ENCODE measurements around the gene TGFBR3.

Gene TGFBR3

DNA sequence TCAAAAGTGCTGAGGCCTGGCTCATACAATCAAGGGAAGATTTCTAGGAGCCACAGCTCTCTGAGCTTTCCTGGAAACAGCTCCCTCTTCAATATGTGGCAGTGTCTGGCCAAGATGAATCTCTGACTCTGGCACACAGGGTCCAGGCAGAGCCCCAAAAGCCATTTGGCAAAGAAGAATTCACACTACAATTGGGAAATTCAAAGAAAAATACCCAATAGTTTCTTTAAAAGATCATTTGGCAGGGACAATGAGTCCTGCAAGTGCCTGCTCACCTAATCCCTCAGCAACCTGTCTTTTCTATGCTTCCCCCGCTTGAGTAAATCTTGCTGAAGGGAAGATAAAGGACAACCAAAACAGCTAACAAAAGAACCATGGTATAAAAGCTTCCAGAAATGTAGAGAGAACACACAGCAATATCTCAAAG lies 124.6 kb downstream of the TGFBR3 start:
- Histone ChIP-seq H3K27me3 (ENCODE audit: low read length) (no peaks in the 10 kb centered on the region), H3K9me3 (ENCODE audit: insufficient read depth, low read length) (no peaks in the 10 kb centered on the region), H4K20me1 (ENCODE audit: low read depth, low read length) (no peaks in the 10 kb centered on the region), H3K27ac (ENCODE audit: low read depth, low read length) (no peak overlapping the region), H3K36me3 (ENCODE audit: low read length) (no peaks in the 10 kb centered on the region), H3K9me2 (replicated peaks; ENCODE audit: insufficient read depth, low read length) (no peaks in the 10 kb centered on the region), H2AFZ (ENCODE audit: low read depth, low read length, severe bottlenecking) (no peak overlapping the region), H3K4me3 (ENCODE audit: insufficient read depth, low read length, poor library complexity, severe bottlenecking) (no peak overlapping the region), H3K9ac (ENCODE audit: low read length) (no peak overlapping the region), H3K79me2 (ENCODE audit: insufficient read depth, low read length) (no peaks in the 10 kb centered on the region), H3F3A (ENCODE audit: insufficient read depth) (no peaks in the 10 kb centered on the region), H3K4me2 (ENCODE audit: low read depth, low read length, poor library complexity, severe bottlenecking) (no peak overlapping the region)
- TF ChIP-seq EZH2phosphoT487 (conservative IDR thresholded peaks at IDR 0.05; ENCODE audit: low read length): no peak
- TF ChIP-seq, protein P1, sequence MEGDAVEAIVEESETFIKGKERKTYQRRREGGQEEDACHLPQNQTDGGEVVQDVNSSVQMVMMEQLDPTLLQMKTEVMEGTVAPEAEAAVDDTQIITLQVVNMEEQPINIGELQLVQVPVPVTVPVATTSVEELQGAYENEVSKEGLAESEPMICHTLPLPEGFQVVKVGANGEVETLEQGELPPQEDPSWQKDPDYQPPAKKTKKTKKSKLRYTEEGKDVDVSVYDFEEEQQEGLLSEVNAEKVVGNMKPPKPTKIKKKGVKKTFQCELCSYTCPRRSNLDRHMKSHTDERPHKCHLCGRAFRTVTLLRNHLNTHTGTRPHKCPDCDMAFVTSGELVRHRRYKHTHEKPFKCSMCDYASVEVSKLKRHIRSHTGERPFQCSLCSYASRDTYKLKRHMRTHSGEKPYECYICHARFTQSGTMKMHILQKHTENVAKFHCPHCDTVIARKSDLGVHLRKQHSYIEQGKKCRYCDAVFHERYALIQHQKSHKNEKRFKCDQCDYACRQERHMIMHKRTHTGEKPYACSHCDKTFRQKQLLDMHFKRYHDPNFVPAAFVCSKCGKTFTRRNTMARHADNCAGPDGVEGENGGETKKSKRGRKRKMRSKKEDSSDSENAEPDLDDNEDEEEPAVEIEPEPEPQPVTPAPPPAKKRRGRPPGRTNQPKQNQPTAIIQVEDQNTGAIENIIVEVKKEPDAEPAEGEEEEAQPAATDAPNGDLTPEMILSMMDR (IDR thresholded peaks at IDR 0.05; ENCODE audit: insufficient read depth, low read length, poor library complexity, severe bottlenecking): no peak

DNA sequence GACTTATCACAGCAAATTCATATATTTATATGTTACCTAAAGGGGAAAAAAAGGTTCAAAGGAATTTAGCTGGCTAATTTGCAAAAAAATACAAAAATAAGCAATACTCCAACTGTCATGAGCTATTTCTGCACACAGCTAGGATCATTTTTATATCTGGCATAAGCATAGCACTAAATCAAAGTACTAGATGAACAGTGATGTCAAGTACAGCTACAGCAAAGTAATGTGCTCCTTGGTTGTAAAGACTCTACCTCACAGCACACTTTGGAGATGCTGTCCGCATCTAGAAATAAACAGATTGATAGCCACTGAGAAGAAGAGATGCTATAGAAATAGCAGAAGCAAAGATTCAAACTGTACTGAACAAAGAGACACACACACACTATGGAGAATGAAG lies 125.4 kb downstream of the TGFBR3 start:
- no peak overlapping the region for H3K27ac ChIP-seq (ENCODE audit: low read depth, low read length)
- TF ChIP-seq EZH2phosphoT487 (conservative IDR thresholded peaks at IDR 0.05; ENCODE audit: low read length): no peak
- TF ChIP-seq, protein P1 (IDR thresholded peaks at IDR 0.05; ENCODE audit: insufficient read depth, low read length, poor library complexity, severe bottlenecking): no peak
- no peaks in the 10 kb centered on the region for H3F3A ChIP-seq (ENCODE audit: insufficient read depth)
- H3K27me3 ChIP-seq (ENCODE audit: low read length): no peaks in the 10 kb centered on the region
- H3K4me2 ChIP-seq (ENCODE audit: low read depth, low read length, poor library complexity, severe bottlenecking): no peak overlapping the region
- no peaks in the 10 kb centered on the region for H3K9me3 ChIP-seq (ENCODE audit: insufficient read depth, low read length)
- no peaks in the 10 kb centered on the region for H4K20me1 ChIP-seq (ENCODE audit: low read depth, low read length)
- H3K79me2 ChIP-seq (ENCODE audit: insufficient read depth, low read length): no peaks in the 10 kb centered on the region
- H3K9ac ChIP-seq (ENCODE audit: low read length): no peak overlapping the region
- no peaks in the 10 kb centered on the region for H3K9me2 ChIP-seq (replicated peaks; ENCODE audit: insufficient read depth, low read length)
- H3K4me3 ChIP-seq (ENCODE audit: insufficient read depth, low read length, poor library complexity, severe bottlenecking): no peak overlapping the region
- H3K36me3 ChIP-seq (ENCODE audit: low read length): no peaks in the 10 kb centered on the region
- H2AFZ ChIP-seq (ENCODE audit: low read depth, low read length, severe bottlenecking): no peak overlapping the region

DNA sequence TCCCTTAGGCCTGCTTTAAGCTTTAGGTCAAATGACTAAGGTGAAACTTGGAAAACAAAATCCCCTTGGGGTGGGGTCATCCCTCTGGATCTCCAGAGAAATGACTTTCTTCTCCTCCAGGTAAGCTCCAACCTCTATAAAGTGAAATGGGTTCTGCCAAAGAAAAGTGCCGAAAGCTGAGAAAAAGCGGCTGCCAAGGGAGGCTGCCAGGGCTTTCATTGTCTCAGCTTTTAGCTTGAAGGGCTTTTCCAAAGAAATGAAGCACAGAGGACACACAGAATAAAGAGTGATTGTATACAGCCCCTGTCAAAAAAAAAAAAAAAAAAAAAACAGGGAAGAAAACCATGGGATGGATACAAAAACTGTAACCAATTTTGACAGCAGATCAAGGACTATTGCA lies 126.9 kb downstream of the TGFBR3 start:
- Histone ChIP-seq H3F3A (ENCODE audit: insufficient read depth) (no peaks in the 10 kb centered on the region), H4K20me1 (ENCODE audit: low read depth, low read length) (no peaks in the 10 kb centered on the region), H3K79me2 (ENCODE audit: insufficient read depth, low read length) (no peaks in the 10 kb centered on the region), H3K27me3 (ENCODE audit: low read length) (no peaks in the 10 kb centered on the region), H3K4me3 (ENCODE audit: insufficient read depth, low read length, poor library complexity, severe bottlenecking) (no peak overlapping the region), H3K9me2 (replicated peaks; ENCODE audit: insufficient read depth, low read length) (no peaks in the 10 kb centered on the region), H3K36me3 (ENCODE audit: low read length) (no peaks in the 10 kb centered on the region), H3K4me2 (ENCODE audit: low read depth, low read length, poor library complexity, severe bottlenecking) (no peak overlapping the region), H2AFZ (ENCODE audit: low read depth, low read length, severe bottlenecking) (no peak overlapping the region), H3K27ac (ENCODE audit: low read depth, low read length) (no peak overlapping the region), H3K9ac (ENCODE audit: low read length) (no peak overlapping the region), H3K9me3 (ENCODE audit: insufficient read depth, low read length) (no peaks in the 10 kb centered on the region)
- TF ChIP-seq EZH2phosphoT487 (conservative IDR thresholded peaks at IDR 0.05; ENCODE audit: low read length): no peak
- TF ChIP-seq, protein P1 (IDR thresholded peaks at IDR 0.05; ENCODE audit: insufficient read depth, low read length, poor library complexity, severe bottlenecking): no peak
